Measurements from ENCODE around the gene TCF4. TPM values are rescaled to one million over a fixed set of nuclear protein-coding genes. Genes with fewer than 3 reads are reported as not detected.

Gene TCF4
- polyA plus RNA-seq, 2 donors: 3.7 to 4.8 TPM

DNA sequence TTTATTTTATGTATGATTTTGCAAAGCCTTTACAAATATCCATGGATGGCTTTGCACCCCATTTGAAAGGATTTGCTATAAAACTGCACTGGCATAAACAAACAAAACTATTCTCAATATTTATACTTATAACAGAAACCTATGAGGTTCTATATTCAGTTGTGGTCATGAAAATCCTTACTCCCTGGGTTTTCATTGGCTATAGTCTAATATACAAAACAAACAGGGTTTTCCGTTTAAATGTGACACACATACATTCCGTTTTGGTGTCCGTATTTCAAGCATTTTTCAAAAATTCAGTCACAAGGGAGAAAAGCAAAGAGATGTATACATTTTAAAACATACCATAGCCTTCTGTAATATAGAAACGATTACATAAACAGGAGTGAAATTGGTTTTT lies 100.0 kb downstream of the TCF4 start:
- Histone ChIP-seq H3K4me1 (ENCODE audit: control insufficient read depth in 2 of 2, insufficient read depth in 2 of 2, low read length in 1 of 2) (no peaks in the 10 kb centered on the region), H3K4me3 (ENCODE audit: low read depth in 1 of 2, low read length in 2 of 2) (no peak overlapping the region), H3K9me3 (ENCODE audit: control insufficient read depth in 2 of 2, insufficient read depth in 1 of 2, low read depth in 1 of 2, low read length in 1 of 2) (no peaks in the 10 kb centered on the region), H3K27me3 (ENCODE audit: control insufficient read depth in 1 of 2, insufficient read depth in 2 of 2, low read length in 2 of 2) (no peaks in the 10 kb centered on the region), H3K36me3 (ENCODE audit: control insufficient read depth in 2 of 2, insufficient read depth in 2 of 2, low read length in 1 of 2) (no peaks in the 10 kb centered on the region), H3K27ac (ENCODE audit: low read depth in 2 of 2, low read length in 1 of 2) (no peak overlapping the region)
- 75% methylated on average over 4 of the region's 4 CpGs for WGBS, 2 donors

DNA sequence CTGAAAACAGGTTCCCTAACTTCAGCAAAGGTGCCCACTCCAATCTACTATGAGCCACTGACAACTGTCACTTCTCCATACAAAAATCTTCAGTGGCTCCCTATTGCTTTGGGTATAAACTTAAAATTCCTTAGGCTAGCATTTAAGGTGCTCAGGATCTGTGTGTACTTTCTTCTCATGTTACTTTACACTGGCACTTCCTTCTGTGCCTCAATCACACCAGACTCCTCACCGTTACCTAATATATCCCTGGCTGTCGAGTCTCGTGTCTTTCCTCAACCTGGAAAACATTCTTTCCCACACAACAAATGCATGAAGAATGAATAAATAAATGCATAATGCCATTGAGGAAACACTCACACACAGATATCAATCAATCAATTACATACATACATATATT lies 101.1 kb downstream of the TCF4 start:
- Histone ChIP-seq H3K36me3 (ENCODE audit: control insufficient read depth in 2 of 2, insufficient read depth in 2 of 2, low read length in 1 of 2) (no peaks in the 10 kb centered on the region), H3K27me3 (ENCODE audit: control insufficient read depth in 1 of 2, insufficient read depth in 2 of 2, low read length in 2 of 2) (no peaks in the 10 kb centered on the region), H3K9me3 (ENCODE audit: control insufficient read depth in 2 of 2, insufficient read depth in 1 of 2, low read depth in 1 of 2, low read length in 1 of 2) (no peaks in the 10 kb centered on the region), H3K27ac (ENCODE audit: low read depth in 2 of 2, low read length in 1 of 2) (no peak overlapping the region), H3K4me1 (ENCODE audit: control insufficient read depth in 2 of 2, insufficient read depth in 2 of 2, low read length in 1 of 2) (no peaks in the 10 kb centered on the region), H3K4me3 (ENCODE audit: low read depth in 1 of 2, low read length in 2 of 2) (no peak overlapping the region)
- 93 to 96% methylated on average over 3 of the region's 3 CpGs for WGBS, 2 donors

DNA sequence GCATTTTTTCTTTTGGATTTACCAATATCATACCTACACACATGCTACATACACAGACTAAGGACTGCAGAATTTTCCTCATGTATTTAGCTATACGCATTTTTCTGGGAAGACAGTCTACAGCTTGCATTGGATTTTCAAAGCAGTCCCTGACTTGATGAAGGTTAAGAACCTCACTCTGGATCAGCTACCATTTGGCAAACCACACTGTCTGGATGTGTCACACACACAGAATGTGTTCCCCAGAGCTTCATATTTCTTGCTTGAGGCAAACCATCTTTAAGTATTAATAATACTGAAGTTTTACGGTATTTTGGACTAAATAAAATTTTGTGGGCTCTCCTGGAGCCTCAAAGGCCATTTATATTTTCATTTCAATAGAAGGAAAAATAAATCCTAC lies 102.3 kb downstream of the TCF4 start:
- H3K4me3 ChIP-seq (ENCODE audit: low read depth in 1 of 2, low read length in 2 of 2): no peak overlapping the region
- H3K27ac ChIP-seq (ENCODE audit: low read depth in 2 of 2, low read length in 1 of 2): no peak overlapping the region
- no peaks in the 10 kb centered on the region for H3K9me3 ChIP-seq (ENCODE audit: control insufficient read depth in 2 of 2, insufficient read depth in 1 of 2, low read depth in 1 of 2, low read length in 1 of 2)
- H3K27me3 ChIP-seq (ENCODE audit: control insufficient read depth in 1 of 2, insufficient read depth in 2 of 2, low read length in 2 of 2): no peaks in the 10 kb centered on the region
- WGBS, 2 donors: 60 to 84% methylated on average over 2 of the region's 2 CpGs
- no peaks in the 10 kb centered on the region for H3K4me1 ChIP-seq (ENCODE audit: control insufficient read depth in 2 of 2, insufficient read depth in 2 of 2, low read length in 1 of 2)
- no peaks in the 10 kb centered on the region for H3K36me3 ChIP-seq (ENCODE audit: control insufficient read depth in 2 of 2, insufficient read depth in 2 of 2, low read length in 1 of 2)

- Histone ChIP-seq H3K27ac (ENCODE audit: low read depth in 2 of 2, low read length in 1 of 2) (no peak overlapping the region), H3K4me3 (ENCODE audit: low read depth in 1 of 2, low read length in 2 of 2) (no peak overlapping the region), H3K27me3 (ENCODE audit: control insufficient read depth in 1 of 2, insufficient read depth in 2 of 2, low read length in 2 of 2) (no peaks in the 10 kb centered on the region), H3K36me3 (ENCODE audit: control insufficient read depth in 2 of 2, insufficient read depth in 2 of 2, low read length in 1 of 2) (no peaks in the 10 kb centered on the region), H3K4me1 (ENCODE audit: control insufficient read depth in 2 of 2, insufficient read depth in 2 of 2, low read length in 1 of 2) (no peaks in the 10 kb centered on the region), H3K9me3 (ENCODE audit: control insufficient read depth in 2 of 2, insufficient read depth in 1 of 2, low read depth in 1 of 2, low read length in 1 of 2) (no peaks in the 10 kb centered on the region)
- WGBS, 2 donors: 74 to 78% methylated on average over 2 of the region's 2 CpGs
These were observed 103.2 kb downstream of the TCF4 start for GRCh38 chr18:55484773-55485172.

GRCh38 chr18:55483266-55483871 lies 104.6 kb downstream of the TCF4 start:
- H3K4me3 ChIP-seq (ENCODE audit: low read depth in 1 of 2, low read length in 2 of 2): no peak overlapping the region
- H3K27ac ChIP-seq (ENCODE audit: low read depth in 2 of 2, low read length in 1 of 2): no peak overlapping the region
- H3K27me3 ChIP-seq (ENCODE audit: control insufficient read depth in 1 of 2, insufficient read depth in 2 of 2, low read length in 2 of 2): no peaks in the 10 kb centered on the region
- H3K4me1 ChIP-seq (ENCODE audit: control insufficient read depth in 2 of 2, insufficient read depth in 2 of 2, low read length in 1 of 2): no peaks in the 10 kb centered on the region
- 67 to 86% methylated on average over 2 of the region's 2 CpGs for WGBS, 2 donors
- no peaks in the 10 kb centered on the region for H3K9me3 ChIP-seq (ENCODE audit: control insufficient read depth in 2 of 2, insufficient read depth in 1 of 2, low read depth in 1 of 2, low read length in 1 of 2)
- no peaks in the 10 kb centered on the region for H3K36me3 ChIP-seq (ENCODE audit: control insufficient read depth in 2 of 2, insufficient read depth in 2 of 2, low read length in 1 of 2)

DNA sequence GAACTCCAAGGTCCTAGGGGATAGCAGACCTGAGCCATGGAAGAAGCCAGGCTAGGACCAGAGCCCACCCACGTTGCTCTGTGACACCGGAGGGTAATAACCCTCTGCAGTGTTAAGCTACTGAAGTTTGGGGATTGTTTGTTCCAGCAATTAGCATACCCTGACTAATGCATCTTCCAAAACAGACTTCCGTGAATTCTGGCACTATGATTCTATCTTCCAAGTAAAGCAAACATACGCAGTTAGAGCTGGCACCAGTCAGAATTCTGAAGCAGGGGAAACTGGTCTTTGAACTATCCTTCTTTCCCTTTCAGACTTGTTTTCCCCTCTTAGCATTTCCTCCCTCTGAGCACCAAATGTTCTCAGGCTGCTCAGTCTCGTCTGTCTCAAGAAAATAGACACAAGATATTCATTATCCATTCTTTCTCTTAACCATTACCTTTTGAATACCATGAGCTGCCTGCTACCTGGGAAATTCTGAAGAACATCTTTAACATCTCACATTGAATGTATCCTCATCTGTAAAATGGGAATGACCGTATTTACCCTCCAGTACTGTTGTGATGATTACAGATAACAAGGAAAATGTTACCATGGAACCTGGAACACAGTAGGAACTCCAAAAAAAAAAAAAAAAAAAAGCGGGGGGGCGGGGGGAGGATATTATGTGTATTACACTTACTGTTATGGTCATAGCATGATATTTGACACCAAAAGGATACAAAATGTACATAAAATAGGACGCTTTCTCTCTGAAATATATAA lies 108.2 kb downstream of the TCF4 start:
- H3K27ac ChIP-seq (ENCODE audit: low read depth in 2 of 2, low read length in 1 of 2): no peak overlapping the region
- WGBS, 2 donors: 66 to 68% methylated on average over 9 of the region's 9 CpGs
- peaks cover 0 to 2% of the 10 kb centered on the region in 2 donors for H3K4me1 ChIP-seq (ENCODE audit: control insufficient read depth in 2 of 2, insufficient read depth in 2 of 2, low read length in 1 of 2)

GRCh38 chr18:55477860-55478581 lies 110.0 kb downstream of the TCF4 start:
- no peaks in the 10 kb centered on the region for H3K9me3 ChIP-seq (ENCODE audit: control insufficient read depth in 2 of 2, insufficient read depth in 1 of 2, low read depth in 1 of 2, low read length in 1 of 2)
- peak overlapping the region; percentile 31 to 58 for H3K4me3 ChIP-seq (ENCODE audit: low read depth in 1 of 2, low read length in 2 of 2)
- no peaks in the 10 kb centered on the region for H3K36me3 ChIP-seq (ENCODE audit: control insufficient read depth in 2 of 2, insufficient read depth in 2 of 2, low read length in 1 of 2)
- 29 to 45% methylated on average over 8 of the region's 8 CpGs for WGBS, 2 donors
- H3K4me1 ChIP-seq (ENCODE audit: control insufficient read depth in 2 of 2, insufficient read depth in 2 of 2, low read length in 1 of 2): peaks cover 0 to 2% of the 10 kb centered on the region in 2 donors
- peak overlapping the region; percentile 40 to 69 for H3K27ac ChIP-seq (ENCODE audit: low read depth in 2 of 2, low read length in 1 of 2)
- no peaks in the 10 kb centered on the region for H3K27me3 ChIP-seq (ENCODE audit: control insufficient read depth in 1 of 2, insufficient read depth in 2 of 2, low read length in 2 of 2)

More for the DNA sequence above, 108.2 kb downstream of the TCF4 start:
- no peaks in the 10 kb centered on the region for H3K27me3 ChIP-seq (ENCODE audit: control insufficient read depth in 1 of 2, insufficient read depth in 2 of 2, low read length in 2 of 2)
- no peaks in the 10 kb centered on the region for H3K9me3 ChIP-seq (ENCODE audit: control insufficient read depth in 2 of 2, insufficient read depth in 1 of 2, low read depth in 1 of 2, low read length in 1 of 2)
- H3K4me3 ChIP-seq (ENCODE audit: low read depth in 1 of 2, low read length in 2 of 2): no peak overlapping the region
- no peaks in the 10 kb centered on the region for H3K36me3 ChIP-seq (ENCODE audit: control insufficient read depth in 2 of 2, insufficient read depth in 2 of 2, low read length in 1 of 2)

DNA sequence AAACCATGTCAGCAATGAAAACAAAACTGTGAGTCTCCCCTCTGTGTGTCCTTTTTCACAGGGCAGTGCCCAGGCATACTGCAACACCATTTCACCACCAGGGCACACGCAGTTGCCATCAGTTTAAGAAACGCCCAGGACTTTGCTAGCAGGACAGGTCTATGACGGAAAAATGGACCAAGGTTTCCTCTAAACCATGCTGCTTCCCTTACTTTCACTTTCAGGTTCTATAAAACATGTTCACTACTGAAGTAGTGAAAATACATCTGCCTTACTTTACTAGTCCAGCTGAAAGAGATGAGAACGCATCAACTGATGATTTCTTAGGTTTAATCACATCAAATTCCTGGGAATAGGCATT lies 110.5 kb downstream of the TCF4 start:
- Histone ChIP-seq H3K36me3 (ENCODE audit: control insufficient read depth in 2 of 2, insufficient read depth in 2 of 2, low read length in 1 of 2) (no peaks in the 10 kb centered on the region), H3K27ac (ENCODE audit: low read depth in 2 of 2, low read length in 1 of 2) (peak overlapping the region; percentile 69 to 78), H3K4me1 (ENCODE audit: control insufficient read depth in 2 of 2, insufficient read depth in 2 of 2, low read length in 1 of 2) (peaks cover 0 to 2% of the 10 kb centered on the region in 2 donors), H3K9me3 (ENCODE audit: control insufficient read depth in 2 of 2, insufficient read depth in 1 of 2, low read depth in 1 of 2, low read length in 1 of 2) (no peaks in the 10 kb centered on the region), H3K4me3 (ENCODE audit: low read depth in 1 of 2, low read length in 2 of 2) (peak overlapping the region; percentile 31 to 58), H3K27me3 (ENCODE audit: control insufficient read depth in 1 of 2, insufficient read depth in 2 of 2, low read length in 2 of 2) (no peaks in the 10 kb centered on the region)
- WGBS, 2 donors: 6 to 8% methylated on average over 4 of the region's 4 CpGs

- Histone ChIP-seq H3K27me3 (ENCODE audit: control insufficient read depth in 1 of 2, insufficient read depth in 2 of 2, low read length in 2 of 2) (no peaks in the 10 kb centered on the region), H3K27ac (ENCODE audit: low read depth in 2 of 2, low read length in 1 of 2) (no peak overlapping the region), H3K36me3 (ENCODE audit: control insufficient read depth in 2 of 2, insufficient read depth in 2 of 2, low read length in 1 of 2) (no peaks in the 10 kb centered on the region), H3K4me3 (ENCODE audit: low read depth in 1 of 2, low read length in 2 of 2) (no peak overlapping the region), H3K9me3 (ENCODE audit: control insufficient read depth in 2 of 2, insufficient read depth in 1 of 2, low read depth in 1 of 2, low read length in 1 of 2) (no peaks in the 10 kb centered on the region), H3K4me1 (ENCODE audit: control insufficient read depth in 2 of 2, insufficient read depth in 2 of 2, low read length in 1 of 2) (peaks cover 0 to 2% of the 10 kb centered on the region in 2 donors)
- WGBS, 2 donors: 94 to 97% methylated on average over 1 of the region's 1 CpG
These were observed 112.1 kb downstream of the TCF4 start for GRCh38 chr18:55475916-55476315.

Measured in esophagus (tissue), 2 donors.